Fibroblast of skin of right quadriceps (primary cell): ENCODE results near the gene SLIT1.
A peak's percentile ranks its signal among the peaks of the same experiment; 100 is the strongest.

Source experiments
- DNase-seq: peaks from one replicate; pipeline ENCODE4 v3.0.0-alpha.2; 2013

SLIT1 gene

GRCh38 chr10:96992721-96993120, 193.0 kb downstream of the SLIT1 start:
- no peak for DNase-seq

GRCh38 chr10:96991313-96991841, 194.4 kb downstream of the SLIT1 start:
- peak; percentile 80 for DNase-seq

- DNase-seq = no peak
Measured at GRCh38 chr10:96988426-96988825, 197.3 kb downstream of the SLIT1 start.

- peak; percentile 48 for DNase-seq
Measured at GRCh38 chr10:96987842-96988175, 197.9 kb downstream of the SLIT1 start.

- DNase-seq = no peak
Measured at GRCh38 chr10:96987141-96987841, 198.5 kb downstream of the SLIT1 start.

- DNase-seq = no peak
Measured at GRCh38 chr10:96986200-96986856, 199.4 kb downstream of the SLIT1 start.

- no peak for DNase-seq
Measured at GRCh38 chr10:96984541-96985131, 201.1 kb downstream of the SLIT1 start.

GRCh38 chr10:96982149-96982930, 203.4 kb downstream of the SLIT1 start:
- DNase-seq = no peak

- DNase-seq = no peak
Measured at GRCh38 chr10:96978621-96979154, 207.1 kb downstream of the SLIT1 start.

- no peak for DNase-seq
Measured at GRCh38 chr10:96975136-96975535, 210.6 kb downstream of the SLIT1 start.

GRCh38 chr10:96973809-96974747, 211.7 kb downstream of the SLIT1 start:
- DNase-seq = peak; percentile 39

GRCh38 chr10:96972264-96972663, 213.5 kb downstream of the SLIT1 start:
- no peak for DNase-seq

- no peak for DNase-seq
Measured at GRCh38 chr10:96971324-96971723, 214.4 kb downstream of the SLIT1 start.

GRCh38 chr10:96968682-96969423, 216.9 kb downstream of the SLIT1 start:
- DNase-seq = no peak

GRCh38 chr10:96967847-96968246, 217.9 kb downstream of the SLIT1 start:
- peak; percentile 56 for DNase-seq

- DNase-seq = no peak
Measured at GRCh38 chr10:96964131-96964530, 221.6 kb downstream of the SLIT1 start.

GRCh38 chr10:96960872-96961271, 224.9 kb downstream of the SLIT1 start:
- peak; percentile 46 for DNase-seq

GRCh38 chr10:96959733-96960132, 226.0 kb downstream of the SLIT1 start:
- no peak for DNase-seq

GRCh38 chr10:96958071-96958470, 227.7 kb downstream of the SLIT1 start:
- DNase-seq = no peak

GRCh38 chr10:96955794-96956193, 230.0 kb downstream of the SLIT1 start:
- DNase-seq = no peak

- DNase-seq = no peak
Measured at GRCh38 chr10:96951954-96952353, 233.8 kb downstream of the SLIT1 start.
